B cell (primary cell): ENCODE measurements around the gene MATR3. TPM values are rescaled to one million over a fixed set of nuclear protein-coding genes. Genes with fewer than 3 reads are reported as not detected.

Experiments
- ATAC-seq: fragments of 200-7000 bp; cut with Tn5 transposase; one replicate; pipeline ENCODE4 v1.10.0; 2021; ENCODE audit warnings: low read depth, mild to moderate bottlenecking, moderate number of reproducible peaks, moderate library complexity
- CTCF ChIA-PET: fragments of 350-600 bp; sonication (Branson Sonifier 250); formaldehyde crosslinking; loops from one replicate; lab custom pipeline; 2021; ENCODE audit warnings: antibody characterized with exemption, inconsistent platforms; lab: Charles Lee
- POLR2A ChIA-PET: fragments of 350-600 bp; sonication (Branson Sonifier 250); formaldehyde crosslinking; loops from one replicate; lab custom pipeline; 2021; ENCODE audit warnings: antibody characterized with exemption; lab: Charles Lee
- DNase-seq: peaks from one replicate; pipeline ENCODE4 v3.0.0; 2013
- H2AFZ ChIP-seq: 2 replicates; pipeline ENCODE4 v1.6.1; 2012; ENCODE audit warnings: mild to moderate bottlenecking, low read depth, low read length; ENCODE audit not compliant: insufficient read depth, poor library complexity, severe bottlenecking
- H3K27ac ChIP-seq, 2 donors: 1 replicate in 1 of 2; 2 replicates in 1 of 2; pipeline ENCODE4 v1.5.1; 2012 to 2013; ENCODE audit warnings: low read length in 2 of 2, mild to moderate bottlenecking in 2 of 2, moderate library complexity in 1 of 2
- H3K27me3 ChIP-seq, 4 experiments: fragments of 200-600 bp in 1 of 4; sonication (generic) in 1 of 4; replicated peaks in 1 of 4; 1 replicate in 2 of 4; 2 replicates in 2 of 4; pipeline versions ENCODE4 v1.6.1 to v1.7.0; 2013 to 2016; ENCODE audit warnings: low read length in 3 of 4, mild to moderate bottlenecking in 2 of 4, mixed read lengths in 1 of 4, moderate library complexity in 1 of 4; ENCODE audit not compliant: insufficient read depth in 4 of 4, control insufficient read depth in 3 of 4; ENCODE audit errors: control extremely low read depth in 1 of 4
- H3K36me3 ChIP-seq, 2 experiments: replicated peaks in 1 of 2; 1 replicate in 1 of 2; 2 replicates in 1 of 2; pipeline versions ENCODE4 v1.6.1 to v1.7.1; 2013; ENCODE audit warnings: low read length in 1 of 2; ENCODE audit not compliant: insufficient read depth in 2 of 2, control insufficient read depth in 1 of 2; ENCODE audit errors: control extremely low read depth in 1 of 2, extremely low read depth in 1 of 2
- H3K4me1 ChIP-seq, 2 donors: fragments of 200-600 bp in 1 of 2; sonication (generic) in 1 of 2; 1 replicate in 1 of 2; 2 replicates in 1 of 2; pipeline versions ENCODE4 v1.5.1 to v1.6.1; 2013 to 2017; ENCODE audit warnings: low read length in 2 of 2; ENCODE audit not compliant: control insufficient read depth in 2 of 2, insufficient read depth in 2 of 2
- H3K4me2 ChIP-seq: replicated peaks from 2 replicates; pipeline ENCODE3; 2012; ENCODE audit warnings: mild to moderate bottlenecking, low read depth, low read length; ENCODE audit not compliant: poor library complexity, severe bottlenecking
- H3K4me3 ChIP-seq, 5 experiments: fragments of 200-600 bp in 1 of 5; sonication (generic) in 1 of 5; 1 replicate in 3 of 5; 2 replicates in 2 of 5; pipeline versions ENCODE4 v1.5.1 to v1.7.0; 2011 to 2016; ENCODE audit warnings: low read length in 4 of 5, mild to moderate bottlenecking in 4 of 5, low read depth in 2 of 5, control low read depth in 1 of 5, moderate library complexity in 1 of 5; ENCODE audit not compliant: insufficient read depth in 1 of 5; ENCODE audit errors: control extremely low read depth in 1 of 5, extremely low read depth in 1 of 5
- H3K79me2 ChIP-seq: fragments of 200-600 bp; sonication (generic); one replicate; pipeline ENCODE4 v1.6.0; 2016; ENCODE audit warnings: low read length; ENCODE audit not compliant: control insufficient read depth, insufficient read depth
- H3K9ac ChIP-seq: fragments of 200-600 bp; sonication (generic); 2 replicates; pipeline ENCODE4 v1.6.1; 2017; ENCODE audit warnings: mild to moderate bottlenecking, low read length, moderate library complexity
- H3K9me3 ChIP-seq, 3 donors: one replicate each; pipeline versions ENCODE4 v1.6.1 to v1.7.1; 2013; ENCODE audit warnings: low read length in 2 of 3; ENCODE audit not compliant: control insufficient read depth in 2 of 3, insufficient read depth in 1 of 3; ENCODE audit errors: control extremely low read depth in 1 of 3
- H4K20me1 ChIP-seq: 2 replicates; pipeline ENCODE4 v1.6.0; 2012; ENCODE audit warnings: mild to moderate bottlenecking, low read length; ENCODE audit not compliant: insufficient read depth, control insufficient read depth, poor library complexity, severe bottlenecking
- H3K27ac Mint-ChIP-seq: one replicate; pipeline ENCODE4 v1.8.0; 2021; ENCODE audit warnings: mixed read lengths
- H3K27me3 Mint-ChIP-seq: one replicate; pipeline ENCODE4 v1.8.0; 2021; ENCODE audit warnings: mixed read lengths
- H3K4me1 Mint-ChIP-seq: one replicate; pipeline ENCODE4 v1.8.0; 2021; ENCODE audit warnings: mixed read lengths
- H3K4me3 Mint-ChIP-seq: one replicate; pipeline ENCODE4 v1.8.0; 2021; ENCODE audit warnings: mixed read lengths
- H3K9me3 Mint-ChIP-seq: one replicate; pipeline ENCODE4 v1.8.0; 2022; ENCODE audit warnings: mixed read lengths; ENCODE audit not compliant: insufficient read depth
- EZH2 ChIP-seq: IDR thresholded peaks from 2 replicates; pipeline ENCODE4 v1.6.1; 2012; ENCODE audit warnings: borderline replicate concordance, low read depth, mild to moderate bottlenecking, moderate library complexity, low read length; ENCODE audit not compliant: insufficient read depth, poor library complexity, severe bottlenecking
- WGBS: methylation state at CpG from one replicate; pipeline ENCODE4 v1.1.5; 2013; ENCODE audit warnings: missing lambda C conversion rate; ENCODE audit not compliant: insufficient coverage; 5-methylcytosine and 5-hydroxymethylcytosine counted together
- intact Hi-C: fragments of 100-400 bp; cut with micrococcal nuclease; formaldehyde crosslinking; loops from one replicate; pipeline ENCODE4 v1.10.0; 2022
- polyA plus RNA-seq: library from polyadenylated mRNA; depleted of rRNA; stranded (reverse); fragments of >200 nt; gene quantifications from 2 replicates; pipeline ENCODE4 v1.2.3, GENCODE V29; 2012
- total RNA-seq, 2 donors: library from RNA; stranded (reverse); fragments of 120-200 nt in 1 of 2; gene quantifications; 1 replicate in 1 of 2; 2 replicates in 1 of 2; pipeline versions ENCODE4 v1.2.3 to v1.2.4, GENCODE V29; 2013 to 2022
- TF ChIP-seq, protein P1 (sequence below): fragments of 200-600 bp; IDR thresholded peaks from one replicate; pipeline ENCODE4 v1.8.0; 2022; ENCODE audit warnings: antibody characterized with exemption, mild to moderate bottlenecking

MATR3 gene
- total and polyA plus RNA-seq, 2 donors (not counting 1 experiment from before 2014, with no cell fraction given): 76.7 to 243 TPM

- 28% methylated on average over 5 of the region's 8 CpGs for WGBS
- H4K20me1 ChIP-seq: no peaks in the 10 kb centered on the region
- peak overlapping the region; percentile 11 for H2AFZ ChIP-seq
- Mint-ChIP-seq H3K27me3 (peaks cover 20% of the 10 kb centered on the region), H3K4me3 (no peak overlapping the region), H3K4me1 (peaks cover under 1% of the 10 kb centered on the region), H3K27ac (no peak overlapping the region), H3K9me3 (no peaks in the 10 kb centered on the region)
- no peak for TF ChIP-seq EZH2
- TF ChIP-seq, protein P1, sequence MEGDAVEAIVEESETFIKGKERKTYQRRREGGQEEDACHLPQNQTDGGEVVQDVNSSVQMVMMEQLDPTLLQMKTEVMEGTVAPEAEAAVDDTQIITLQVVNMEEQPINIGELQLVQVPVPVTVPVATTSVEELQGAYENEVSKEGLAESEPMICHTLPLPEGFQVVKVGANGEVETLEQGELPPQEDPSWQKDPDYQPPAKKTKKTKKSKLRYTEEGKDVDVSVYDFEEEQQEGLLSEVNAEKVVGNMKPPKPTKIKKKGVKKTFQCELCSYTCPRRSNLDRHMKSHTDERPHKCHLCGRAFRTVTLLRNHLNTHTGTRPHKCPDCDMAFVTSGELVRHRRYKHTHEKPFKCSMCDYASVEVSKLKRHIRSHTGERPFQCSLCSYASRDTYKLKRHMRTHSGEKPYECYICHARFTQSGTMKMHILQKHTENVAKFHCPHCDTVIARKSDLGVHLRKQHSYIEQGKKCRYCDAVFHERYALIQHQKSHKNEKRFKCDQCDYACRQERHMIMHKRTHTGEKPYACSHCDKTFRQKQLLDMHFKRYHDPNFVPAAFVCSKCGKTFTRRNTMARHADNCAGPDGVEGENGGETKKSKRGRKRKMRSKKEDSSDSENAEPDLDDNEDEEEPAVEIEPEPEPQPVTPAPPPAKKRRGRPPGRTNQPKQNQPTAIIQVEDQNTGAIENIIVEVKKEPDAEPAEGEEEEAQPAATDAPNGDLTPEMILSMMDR: peak; percentile 38
- no peak overlapping the region for H3K9ac ChIP-seq
- no peaks in the 10 kb centered on the region for H3K79me2 ChIP-seq
- DNase-seq (peak; percentile 67), ATAC-seq (peak; percentile 81)
- POLR2A ChIA-PET: no interaction called here
- CTCF ChIA-PET: interaction anchor here (0.7 to 2.0 kb wide), 9 partner anchors 437 to 812 kb away, joined by 3 to 8 read pairs (median 3); no protein-coding TSS in a partner anchor
- H3K36me3 ChIP-seq: no peaks in the 10 kb centered on the region
- intact Hi-C loops: loop anchor here (2.0 kb wide), 1 partner anchor 620 kb away; no protein-coding TSS in a partner anchor
- peaks cover 0 to 6% (median 0%) of the 10 kb centered on the region in 4 experiments for H3K27me3 ChIP-seq
- H3K4me3 ChIP-seq: no peak overlapping the region
- H3K4me2 ChIP-seq: no peak overlapping the region
- peaks cover 0 to 1% of the 10 kb centered on the region in 2 donors for H3K4me1 ChIP-seq
- H3K27ac ChIP-seq: no peak overlapping the region
- no peaks in the 10 kb centered on the region for H3K9me3 ChIP-seq
These were observed 30.6 kb upstream of the MATR3 start for GRCh38 chr5:139262742-139263445.

GRCh38 chr5:139263536-139263935 is 30.0 kb upstream of the MATR3 start:
- CTCF ChIA-PET: interaction anchor here (0.6 kb wide), 1 partner anchor 686 kb away, joined by 3 read pairs; no protein-coding TSS in a partner anchor
- ATAC-seq (no peak), DNase-seq (no peak)
- Histone ChIP-seq H3K27ac (no peak overlapping the region), H3K4me1 (peaks cover 6 to 8% of the 10 kb centered on the region in 2 donors), H3K9me3 (no peaks in the 10 kb centered on the region), H3K4me2 (no peak overlapping the region), H3K27me3 (peaks cover 0 to 6% (median 0%) of the 10 kb centered on the region in 4 experiments), H4K20me1 (no peaks in the 10 kb centered on the region), H3K9ac (no peak overlapping the region), H3K79me2 (no peaks in the 10 kb centered on the region), H2AFZ (peak overlapping the region; percentile 11), H3K4me3 (no peak overlapping the region), H3K36me3 (no peaks in the 10 kb centered on the region)
- TF ChIP-seq, protein P1: no peak
- no peak for TF ChIP-seq EZH2
- H3K27me3 Mint-ChIP-seq: peaks cover 20% of the 10 kb centered on the region
- no peaks in the 10 kb centered on the region for H3K9me3 Mint-ChIP-seq
- no peak overlapping the region for H3K27ac Mint-ChIP-seq
- intact Hi-C loops: loop anchor here (2.0 kb wide), 1 partner anchor 621 kb away; no protein-coding TSS in a partner anchor
- POLR2A ChIA-PET: no interaction called here
- WGBS: no CpG with 5 or more reads among the region's 1 CpG
- H3K4me3 Mint-ChIP-seq: no peak overlapping the region
- peaks cover 7% of the 10 kb centered on the region for H3K4me1 Mint-ChIP-seq
